Skeletal muscle tissue (tissue), 4 donors: ENCODE results near the gene VEGFD. TPM values are rescaled to one million over a fixed set of nuclear protein-coding genes. Genes with fewer than 3 reads are reported as not detected.

Experiments
- H3K27ac ChIP-seq: one replicate; pipeline ENCODE4 v1.7.0; 2013; ENCODE audit warnings: mild to moderate bottlenecking, low read depth, low read length, inconsistent platforms
- H3K27me3 ChIP-seq, 3 donors: one replicate each; pipeline ENCODE4 v1.7.0; 2013; ENCODE audit warnings: low read length in 3 of 3; ENCODE audit not compliant: control insufficient read depth in 3 of 3, insufficient read depth in 3 of 3
- H3K36me3 ChIP-seq, 3 donors: one replicate each; pipeline ENCODE4 v1.7.0; 2013; ENCODE audit warnings: low read length in 3 of 3; ENCODE audit not compliant: control insufficient read depth in 3 of 3, insufficient read depth in 3 of 3
- H3K4me1 ChIP-seq, 3 donors: one replicate each; pipeline ENCODE4 v1.7.0; 2013; ENCODE audit warnings: low read length in 3 of 3, mild to moderate bottlenecking in 3 of 3; ENCODE audit not compliant: control insufficient read depth in 3 of 3, insufficient read depth in 3 of 3
- H3K4me3 ChIP-seq, 3 donors: one replicate each; pipeline ENCODE4 v1.7.0; 2013; ENCODE audit warnings: low read length in 3 of 3
- H3K9ac ChIP-seq, 3 donors: one replicate each; pipeline ENCODE4 v1.7.0; 2013; ENCODE audit warnings: low read length in 3 of 3, mild to moderate bottlenecking in 3 of 3, moderate library complexity in 2 of 3, low read depth in 1 of 3
- H3K9me3 ChIP-seq, 3 donors: one replicate each; pipeline ENCODE4 v1.7.0; 2013; ENCODE audit warnings: low read length in 3 of 3; ENCODE audit not compliant: control insufficient read depth in 3 of 3
- total RNA-seq: library from RNA; depleted of rRNA; stranded (reverse); fragments of >200 nt; gene quantifications from one replicate; pipeline ENCODE4 v1.2.3, GENCODE V29; 2014
- donor health status: Osteomylitis.

Gene VEGFD
- total RNA-seq, 1 donor from 2014 or later: under 0.01 TPM

DNA sequence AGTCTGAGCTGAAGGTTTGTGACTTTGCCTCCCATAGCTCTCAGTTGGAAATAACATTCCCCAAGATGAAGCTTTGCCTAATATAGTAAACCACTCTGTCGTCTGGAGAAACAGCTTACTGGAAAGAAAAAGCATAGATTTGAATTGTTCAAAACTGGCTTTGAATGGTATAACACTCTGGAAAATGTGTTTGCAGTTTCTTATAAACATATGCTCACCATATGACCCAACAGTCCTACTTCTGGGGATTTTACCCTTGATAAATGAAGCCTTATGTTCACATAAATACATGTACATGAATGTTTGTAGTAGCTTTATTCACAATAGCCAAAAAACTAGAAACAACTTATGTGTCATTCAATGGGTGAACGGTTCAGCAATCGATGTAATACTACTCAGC is 10.2 kb downstream of the VEGFD start:
- H3K36me3 ChIP-seq: no peaks in the 10 kb centered on the region
- H3K27me3 ChIP-seq: no peaks in the 10 kb centered on the region
- no peak overlapping the region for H3K27ac ChIP-seq
- H3K4me3 ChIP-seq: no peak overlapping the region
- no peak overlapping the region for H3K9ac ChIP-seq
- H3K9me3 ChIP-seq: no peaks in the 10 kb centered on the region
- peaks cover 0 to 3% (median 0%) of the 10 kb centered on the region in 3 donors for H3K4me1 ChIP-seq

DNA sequence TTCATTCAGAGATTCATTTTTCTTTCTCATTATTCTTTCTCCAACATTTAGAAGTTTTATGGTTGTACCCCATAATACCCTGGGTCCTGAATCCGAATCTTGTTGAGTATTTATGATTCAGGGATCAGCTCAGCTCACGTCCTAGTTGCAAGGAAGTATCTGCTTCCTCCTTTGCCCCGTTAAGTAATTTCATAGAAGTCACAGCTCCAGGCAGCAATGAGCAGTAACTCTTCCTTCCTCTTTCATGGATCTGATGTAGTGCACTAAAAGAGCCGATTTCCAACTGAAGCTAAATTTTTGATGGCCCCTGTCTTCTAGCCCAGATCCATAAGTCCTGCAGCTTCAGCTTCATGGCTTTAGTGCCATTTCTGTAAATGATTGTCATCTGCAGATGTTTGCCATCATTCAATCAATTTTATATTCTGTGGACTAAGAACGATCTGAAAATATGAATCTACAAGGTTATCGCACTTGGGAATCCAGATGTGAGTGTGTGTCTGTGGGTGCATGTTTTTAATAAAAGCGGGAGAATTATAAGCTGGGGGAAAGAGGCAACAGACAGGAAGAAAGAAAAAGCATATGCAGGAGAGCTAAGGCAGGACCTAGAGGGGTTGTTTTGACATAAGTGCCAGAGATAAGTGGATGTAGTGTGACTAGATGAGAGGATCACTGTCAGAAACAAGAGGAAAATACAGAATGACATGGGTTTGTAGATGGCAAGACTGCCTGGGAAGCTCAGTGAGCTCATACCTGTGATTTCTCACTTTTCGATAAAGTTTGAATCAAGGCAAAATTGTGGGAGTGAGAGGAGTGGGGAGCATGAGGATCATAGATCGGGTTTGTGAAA is 17.5 kb downstream of the VEGFD start:
- H3K9me3 ChIP-seq: no peaks in the 10 kb centered on the region
- no peak overlapping the region for H3K27ac ChIP-seq

DNA sequence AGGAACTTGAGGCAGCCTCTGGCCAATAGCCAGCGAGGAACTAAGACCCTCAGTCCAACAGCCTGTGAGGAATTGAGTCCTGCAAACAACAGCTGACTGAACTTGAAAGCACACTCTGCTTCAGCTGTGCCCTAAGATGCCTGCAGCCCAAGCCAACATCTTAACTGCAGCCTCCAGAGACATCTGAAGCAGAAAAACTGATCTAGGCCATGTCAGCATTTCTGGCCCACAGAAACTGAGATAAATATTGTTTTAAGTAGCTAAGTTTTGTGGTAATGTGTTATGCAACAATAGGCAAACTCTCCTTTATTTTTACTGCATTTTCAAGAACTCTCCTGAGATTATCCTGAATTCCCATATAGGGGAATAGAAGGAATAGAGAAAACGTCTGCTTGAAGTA is 24.5 kb downstream of the VEGFD start:
- Histone ChIP-seq H3K27me3 (no peaks in the 10 kb centered on the region), H3K9ac (no peak overlapping the region), H3K27ac (no peak overlapping the region), H3K4me1 (no peaks in the 10 kb centered on the region), H3K36me3 (peaks cover 0 to 14% (median 7%) of the 10 kb centered on the region in 3 donors), H3K9me3 (no peaks in the 10 kb centered on the region), H3K4me3 (no peak overlapping the region)

More for the DNA sequence above, 17.5 kb downstream of the VEGFD start:
- Histone ChIP-seq H3K4me1 (no peaks in the 10 kb centered on the region), H3K4me3 (no peak overlapping the region), H3K9ac (no peak overlapping the region), H3K27me3 (no peaks in the 10 kb centered on the region), H3K36me3 (peaks cover 0 to 5% (median 0%) of the 10 kb centered on the region in 3 donors)

DNA sequence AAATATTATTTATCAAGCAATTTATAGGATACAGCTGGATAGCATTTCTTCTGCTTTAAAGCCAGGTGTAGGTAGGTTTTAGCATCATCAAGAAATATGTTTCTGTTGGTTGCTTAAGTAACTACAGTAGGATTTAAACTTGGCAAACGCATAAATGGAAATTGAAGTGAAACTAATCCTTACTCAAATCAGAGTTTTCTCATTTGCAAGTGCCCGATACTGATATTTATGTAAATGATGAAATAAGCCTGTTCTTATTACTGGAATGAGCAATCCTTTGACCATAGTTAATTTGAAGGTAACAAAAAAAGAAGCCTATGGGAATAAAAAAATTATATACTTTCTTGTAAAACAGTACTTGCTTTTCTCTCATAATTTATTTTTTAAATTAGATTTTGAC is 25.7 kb downstream of the VEGFD start:
- peaks cover 0 to 14% (median 7%) of the 10 kb centered on the region in 3 donors for H3K36me3 ChIP-seq
- no peak overlapping the region for H3K9ac ChIP-seq

DNA sequence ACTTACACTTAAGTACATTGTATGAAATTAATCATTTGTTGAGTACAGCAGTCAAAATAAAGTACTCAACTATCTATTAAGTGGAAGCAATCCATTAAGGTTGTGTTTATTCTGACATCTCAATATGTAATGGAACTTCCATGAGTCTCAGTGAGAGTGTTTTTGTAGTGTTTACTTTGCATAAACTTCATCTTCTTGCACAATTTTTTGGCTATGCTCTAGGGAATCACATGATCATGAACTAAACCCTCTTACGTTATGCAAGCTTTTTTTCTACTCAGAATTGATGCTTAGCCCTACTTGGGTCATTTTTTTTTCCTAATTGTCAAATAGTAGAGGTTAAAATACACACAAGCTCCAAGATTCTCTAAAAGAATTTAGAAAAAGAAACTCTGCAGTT is 27.8 kb downstream of the VEGFD start:
- Histone ChIP-seq H3K4me3 (no peak overlapping the region), H3K36me3 (peaks cover 0 to 12% (median 7%) of the 10 kb centered on the region in 3 donors), H3K9me3 (no peaks in the 10 kb centered on the region), H3K4me1 (no peaks in the 10 kb centered on the region), H3K27ac (no peak overlapping the region), H3K27me3 (no peaks in the 10 kb centered on the region), H3K9ac (no peak overlapping the region)

More for the DNA sequence above, 25.7 kb downstream of the VEGFD start:
- H3K9me3 ChIP-seq: no peaks in the 10 kb centered on the region
- H3K27me3 ChIP-seq: no peaks in the 10 kb centered on the region
- no peak overlapping the region for H3K4me3 ChIP-seq
- H3K4me1 ChIP-seq: no peaks in the 10 kb centered on the region
- no peak overlapping the region for H3K27ac ChIP-seq

DNA sequence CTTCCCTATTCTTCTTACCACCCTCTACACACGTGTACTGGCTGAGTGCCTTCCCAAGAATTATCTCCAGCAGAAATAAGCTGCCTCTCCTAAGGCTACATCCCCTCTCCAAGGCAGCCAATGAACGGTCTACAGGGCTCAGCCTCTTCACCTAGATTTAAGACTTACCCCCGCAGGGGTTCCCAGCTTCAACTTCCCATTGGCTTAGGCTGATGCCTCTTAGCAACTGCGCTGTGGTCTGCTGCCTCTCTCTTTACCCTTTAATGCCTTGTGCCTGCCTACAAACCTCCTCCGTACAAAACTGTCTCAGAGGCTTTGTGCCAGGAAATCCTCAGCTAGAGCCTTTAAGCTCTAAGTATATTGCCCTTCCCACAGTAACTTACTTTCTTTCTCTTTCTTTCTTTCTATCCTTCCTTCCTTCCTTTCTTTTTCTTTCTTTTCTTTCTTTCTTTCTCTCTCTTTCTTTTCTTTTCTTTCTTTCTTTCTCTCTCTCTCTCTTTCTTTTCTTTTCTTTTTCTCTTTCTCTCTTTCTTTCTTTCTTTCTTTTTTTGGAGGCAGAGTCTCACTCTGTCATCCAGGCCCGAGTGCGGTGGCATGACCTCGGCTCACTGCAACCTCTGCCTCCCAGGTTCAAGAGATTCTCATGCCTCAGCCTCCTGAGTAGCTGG is 33.8 kb downstream of the VEGFD start:
- no peak overlapping the region for H3K4me3 ChIP-seq
- peaks cover 3 to 5% (median 3%) of the 10 kb centered on the region in 3 donors for H3K36me3 ChIP-seq
- H3K27ac ChIP-seq: no peak overlapping the region
- H3K9me3 ChIP-seq: no peaks in the 10 kb centered on the region
- no peaks in the 10 kb centered on the region for H3K4me1 ChIP-seq
- H3K9ac ChIP-seq: no peak overlapping the region
- peaks cover 0 to 3% (median 0%) of the 10 kb centered on the region in 3 donors for H3K27me3 ChIP-seq

DNA sequence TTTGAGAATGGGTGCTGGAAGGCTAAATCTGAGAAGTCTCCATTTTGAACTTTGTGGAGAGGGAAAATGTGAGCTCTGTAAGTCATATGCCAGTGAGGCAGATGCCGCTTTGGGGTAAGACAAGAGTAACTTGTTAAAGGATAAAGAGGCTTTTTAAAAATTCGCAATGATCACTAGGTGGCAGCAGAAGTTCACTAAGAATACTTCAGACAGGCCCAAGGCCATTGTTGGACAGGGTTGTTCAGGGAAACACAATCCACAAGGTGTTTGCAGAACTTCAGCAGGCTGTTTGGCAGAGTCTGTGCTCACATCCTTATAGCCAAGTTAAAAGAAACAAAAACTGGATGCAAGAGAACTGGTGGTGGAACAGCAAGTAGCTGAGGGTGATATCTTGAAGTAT is 35.2 kb downstream of the VEGFD start:
- Histone ChIP-seq H3K9me3 (no peaks in the 10 kb centered on the region), H3K27me3 (peaks cover 0 to 3% (median 0%) of the 10 kb centered on the region in 3 donors), H3K36me3 (peaks cover 2 to 5% (median 3%) of the 10 kb centered on the region in 3 donors), H3K9ac (no peak overlapping the region), H3K4me1 (no peaks in the 10 kb centered on the region), H3K27ac (no peak overlapping the region), H3K4me3 (no peak overlapping the region)

DNA sequence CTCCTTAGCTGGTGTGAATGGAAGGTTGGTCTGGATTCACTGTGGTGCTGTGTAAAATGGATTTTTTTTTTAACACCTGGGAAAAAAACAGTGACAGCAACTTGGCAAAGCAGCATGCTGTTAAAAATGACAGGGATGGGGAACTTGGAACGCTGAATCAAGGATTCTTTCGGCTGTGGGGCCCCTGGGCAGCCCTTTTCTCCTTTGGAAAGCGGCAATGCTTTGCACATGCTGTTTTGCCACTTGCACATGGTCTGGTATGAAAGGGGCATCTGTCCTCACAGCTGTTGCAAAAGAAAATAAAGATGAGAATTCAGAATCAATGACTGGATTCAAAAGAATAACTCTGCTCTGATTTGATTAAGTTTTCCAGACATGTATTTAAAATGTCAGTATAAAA is 38.2 kb downstream of the VEGFD start:
- Histone ChIP-seq H3K27ac (no peak overlapping the region), H3K27me3 (peaks cover 0 to 3% (median 0%) of the 10 kb centered on the region in 3 donors), H3K4me1 (no peaks in the 10 kb centered on the region), H3K36me3 (peaks cover 2 to 3% (median 3%) of the 10 kb centered on the region in 3 donors), H3K9me3 (no peaks in the 10 kb centered on the region), H3K4me3 (no peak overlapping the region), H3K9ac (no peak overlapping the region)

DNA sequence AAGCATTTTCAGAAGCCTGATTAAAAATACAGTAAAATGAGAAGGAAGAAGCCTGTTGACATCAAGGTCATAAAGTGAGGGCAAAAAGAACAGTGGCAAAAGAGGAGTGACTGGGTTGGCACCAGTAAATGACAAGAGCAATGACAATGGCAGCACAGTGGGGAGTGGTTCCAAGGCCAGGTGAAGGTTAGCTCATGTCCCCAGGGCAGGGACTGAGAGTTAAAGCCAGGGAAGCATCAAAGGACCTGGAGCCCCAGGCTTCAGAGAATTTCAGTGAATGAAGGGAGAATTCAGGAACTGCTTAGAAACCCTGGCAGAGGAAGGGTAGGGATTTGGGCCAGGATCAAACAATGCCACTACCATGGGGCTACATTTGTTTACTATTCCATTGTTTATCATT is 40.1 kb downstream of the VEGFD start:
- Histone ChIP-seq H3K9me3 (no peaks in the 10 kb centered on the region), H3K27me3 (peaks cover 0 to 3% (median 0%) of the 10 kb centered on the region in 3 donors), H3K4me3 (no peak overlapping the region), H3K4me1 (no peaks in the 10 kb centered on the region), H3K27ac (no peak overlapping the region), H3K9ac (no peak overlapping the region), H3K36me3 (peaks cover 2 to 3% (median 3%) of the 10 kb centered on the region in 3 donors)

DNA sequence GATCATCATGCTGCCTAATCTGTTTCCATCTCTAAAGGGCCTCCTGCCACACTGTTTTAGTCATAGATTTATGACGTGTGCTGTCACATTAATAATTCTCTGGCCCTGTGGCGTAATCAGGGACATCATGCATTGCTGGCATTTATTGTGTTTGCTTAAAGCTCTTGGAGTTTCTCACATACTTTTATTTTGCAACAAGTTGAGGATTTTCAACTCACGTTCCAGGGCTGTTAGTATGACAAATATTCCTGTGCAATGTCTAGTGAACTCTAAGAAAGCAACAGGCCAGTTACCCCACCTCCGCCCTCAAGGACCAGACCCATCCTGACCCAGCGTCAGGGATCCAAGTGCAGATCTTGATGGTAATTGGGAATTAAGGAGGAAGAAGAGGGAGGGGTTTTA is 41.1 kb downstream of the VEGFD start:
- H3K4me3 ChIP-seq: no peak overlapping the region
- no peak overlapping the region for H3K27ac ChIP-seq
- H3K9me3 ChIP-seq: no peaks in the 10 kb centered on the region
- no peaks in the 10 kb centered on the region for H3K27me3 ChIP-seq
- no peaks in the 10 kb centered on the region for H3K4me1 ChIP-seq
- peaks cover 2 to 3% (median 3%) of the 10 kb centered on the region in 3 donors for H3K36me3 ChIP-seq
- no peak overlapping the region for H3K9ac ChIP-seq
